GM21528 (cell line): ENCODE results near the gene STAG3.
"Not testable (repeated sequence)": the region's sequence is repeated elsewhere in the genome, so short reads cannot be mapped to it uniquely, and the experiment has no call there.

Source experiments
- ATAC-seq: cut with Tn5 transposase; IDR thresholded peaks from one replicate; pipeline ENCODE4 v1.9.1; 2021; ENCODE audit warnings: mild to moderate bottlenecking, moderate library complexity; ENCODE audit not compliant: unreplicated experiment, low FRiP score

The STAG3 gene, protein sequence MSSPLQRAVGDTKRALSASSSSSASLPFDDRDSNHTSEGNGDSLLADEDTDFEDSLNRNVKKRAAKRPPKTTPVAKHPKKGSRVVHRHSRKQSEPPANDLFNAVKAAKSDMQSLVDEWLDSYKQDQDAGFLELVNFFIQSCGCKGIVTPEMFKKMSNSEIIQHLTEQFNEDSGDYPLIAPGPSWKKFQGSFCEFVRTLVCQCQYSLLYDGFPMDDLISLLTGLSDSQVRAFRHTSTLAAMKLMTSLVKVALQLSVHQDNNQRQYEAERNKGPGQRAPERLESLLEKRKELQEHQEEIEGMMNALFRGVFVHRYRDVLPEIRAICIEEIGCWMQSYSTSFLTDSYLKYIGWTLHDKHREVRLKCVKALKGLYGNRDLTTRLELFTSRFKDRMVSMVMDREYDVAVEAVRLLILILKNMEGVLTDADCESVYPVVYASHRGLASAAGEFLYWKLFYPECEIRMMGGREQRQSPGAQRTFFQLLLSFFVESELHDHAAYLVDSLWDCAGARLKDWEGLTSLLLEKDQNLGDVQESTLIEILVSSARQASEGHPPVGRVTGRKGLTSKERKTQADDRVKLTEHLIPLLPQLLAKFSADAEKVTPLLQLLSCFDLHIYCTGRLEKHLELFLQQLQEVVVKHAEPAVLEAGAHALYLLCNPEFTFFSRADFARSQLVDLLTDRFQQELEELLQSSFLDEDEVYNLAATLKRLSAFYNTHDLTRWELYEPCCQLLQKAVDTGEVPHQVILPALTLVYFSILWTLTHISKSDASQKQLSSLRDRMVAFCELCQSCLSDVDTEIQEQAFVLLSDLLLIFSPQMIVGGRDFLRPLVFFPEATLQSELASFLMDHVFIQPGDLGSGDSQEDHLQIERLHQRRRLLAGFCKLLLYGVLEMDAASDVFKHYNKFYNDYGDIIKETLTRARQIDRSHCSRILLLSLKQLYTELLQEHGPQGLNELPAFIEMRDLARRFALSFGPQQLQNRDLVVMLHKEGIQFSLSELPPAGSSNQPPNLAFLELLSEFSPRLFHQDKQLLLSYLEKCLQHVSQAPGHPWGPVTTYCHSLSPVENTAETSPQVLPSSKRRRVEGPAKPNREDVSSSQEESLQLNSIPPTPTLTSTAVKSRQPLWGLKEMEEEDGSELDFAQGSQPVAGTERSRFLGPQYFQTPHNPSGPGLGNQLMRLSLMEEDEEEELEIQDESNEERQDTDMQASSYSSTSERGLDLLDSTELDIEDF

GRCh38 chr7:100177045-100178001 is at the start of gene STAG3, which contains the start of gene GPC2:
Gene STAG3, plus strand, starts transcription at chr7:100177918. Its CDS starts 2,639 bp downstream, at chr7:100180557.
Gene GPC2, minus strand, starts transcription at chr7:100177381. Its CDS starts 182 bp downstream, at chr7:100177199.
- ATAC-seq = peak; percentile 91

- no peak for ATAC-seq
Observed at GRCh38 chr7:100128637-100128963, 49.1 kb upstream of the STAG3 start.

DNA sequence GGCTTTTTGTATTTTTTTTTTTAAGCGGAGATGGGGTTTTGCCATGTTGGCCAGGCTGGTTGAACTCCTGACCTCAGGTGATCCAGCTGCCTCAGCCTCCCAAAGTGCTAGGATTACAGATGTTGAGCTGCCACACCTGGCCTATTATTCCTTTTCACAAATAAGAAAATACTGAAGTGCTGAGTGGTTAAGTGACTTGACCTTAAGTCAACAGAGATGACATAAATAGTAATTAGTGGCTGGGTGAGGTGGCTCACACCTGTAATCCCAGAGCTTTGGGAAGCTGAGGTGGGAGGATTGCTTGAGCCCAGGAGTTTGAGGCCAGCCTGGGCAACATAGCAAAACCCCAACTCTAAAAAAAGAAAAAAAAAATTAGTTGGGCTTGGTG is 47.5 kb upstream of the STAG3 start:
- not testable (repeated sequence) for ATAC-seq

GRCh38 chr7:100130608-100131453 is 46.9 kb upstream of the STAG3 start:
- ATAC-seq = no peak

DNA sequence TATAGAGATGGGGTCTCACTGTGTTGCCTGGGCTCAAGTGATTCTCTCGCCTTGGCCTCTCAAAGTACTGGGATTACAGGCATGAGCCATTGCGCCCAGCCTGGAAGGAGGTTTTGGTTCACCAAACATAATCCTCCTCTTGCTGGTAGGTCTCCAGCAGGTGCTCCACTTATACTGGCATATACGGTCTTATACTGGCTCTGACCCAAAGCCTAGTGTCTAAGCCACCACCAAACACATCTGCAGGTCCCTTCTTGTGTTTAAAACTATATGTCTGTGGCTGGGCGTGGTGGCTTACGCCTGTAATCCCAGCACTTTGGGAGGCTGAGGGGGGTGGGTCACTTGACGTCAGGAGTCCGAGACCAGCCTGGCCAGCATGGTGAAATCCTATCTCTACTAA is 45.6 kb upstream of the STAG3 start:
- ATAC-seq = no peak

DNA sequence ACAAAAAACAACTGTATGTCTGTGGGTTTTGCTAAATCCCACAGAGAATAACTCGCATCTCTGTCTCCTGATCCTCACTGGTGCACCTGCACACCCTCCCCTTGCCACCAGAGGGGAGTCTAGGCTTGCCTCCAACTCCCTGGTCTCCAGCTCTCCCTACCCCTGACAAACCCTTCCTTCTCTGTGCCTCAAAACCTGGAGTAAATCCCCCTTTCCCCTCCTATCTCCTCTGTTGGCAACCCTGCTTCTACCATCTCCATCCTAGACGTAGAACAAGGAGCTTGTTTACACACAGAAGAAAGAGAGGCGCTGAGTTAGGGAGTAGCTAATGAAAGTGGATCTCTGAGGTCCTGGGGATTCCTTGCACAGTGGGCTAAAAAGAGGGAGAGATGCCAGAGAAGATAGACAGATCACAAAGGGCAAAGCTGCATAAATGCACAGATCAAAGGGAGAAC is 45.0 kb upstream of the STAG3 start:
- no peak for ATAC-seq

DNA sequence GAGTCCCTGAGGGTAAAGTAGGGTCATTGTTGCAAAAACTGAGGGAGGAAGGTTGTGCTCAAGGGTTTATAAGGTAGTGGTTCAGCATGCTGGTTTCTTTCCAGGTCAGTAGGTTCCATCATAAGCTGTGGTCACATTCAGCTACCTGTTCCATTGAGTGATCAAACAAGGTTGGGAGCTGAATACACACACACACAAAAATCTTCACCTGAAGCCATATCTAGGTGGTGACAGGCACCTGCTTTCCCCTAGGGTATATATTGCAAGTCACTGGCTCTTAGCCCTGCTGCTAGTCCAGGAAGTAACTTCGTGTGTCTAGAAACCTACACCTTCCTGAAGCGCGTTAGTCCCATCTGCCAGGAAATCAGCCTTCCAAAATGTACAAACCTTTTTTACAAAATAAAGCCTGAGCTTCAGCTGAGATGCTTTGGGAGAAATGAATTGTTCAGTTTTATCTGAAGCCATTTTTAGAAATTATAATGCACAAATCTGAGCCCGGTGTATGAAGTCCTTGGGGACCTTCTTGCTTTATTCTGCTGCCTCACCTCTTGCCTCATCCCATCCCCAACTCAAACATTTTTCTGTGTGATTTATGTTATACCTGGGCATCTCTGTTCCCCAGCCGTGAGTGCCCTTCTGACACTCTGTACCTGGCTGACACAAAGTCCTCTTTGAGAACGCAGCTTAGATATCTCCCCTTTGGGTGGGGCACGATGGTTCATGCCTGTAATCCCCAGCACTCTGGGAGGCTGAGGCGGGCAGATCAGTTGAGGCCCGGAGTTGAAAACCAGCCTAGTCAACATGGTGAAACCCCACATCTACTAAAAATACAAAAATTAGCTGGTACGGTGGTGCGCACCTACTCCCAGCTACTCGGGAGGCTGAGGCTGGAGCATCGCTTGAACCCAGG is 39.6 kb upstream of the STAG3 start:
- ATAC-seq = no peak

DNA sequence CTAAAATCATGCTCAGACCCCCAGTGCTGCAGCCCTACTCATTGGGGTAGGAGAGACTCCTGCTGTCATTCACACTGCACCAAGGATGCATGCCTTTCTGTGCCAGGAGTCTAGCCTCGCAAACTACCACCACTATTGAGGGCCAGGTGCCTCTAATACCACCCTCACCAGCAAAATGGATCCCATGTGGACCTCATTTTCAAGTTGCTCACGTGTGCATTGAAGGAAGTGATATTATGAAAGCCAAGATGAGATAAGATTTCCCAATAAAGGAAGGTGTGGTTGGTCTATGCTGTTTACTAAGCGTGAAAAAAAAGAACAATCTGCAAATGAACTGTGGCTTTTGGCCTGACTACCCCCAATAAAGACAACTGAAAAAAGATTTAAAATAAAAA is 36.2 kb upstream of the STAG3 start:
- ATAC-seq = no peak

DNA sequence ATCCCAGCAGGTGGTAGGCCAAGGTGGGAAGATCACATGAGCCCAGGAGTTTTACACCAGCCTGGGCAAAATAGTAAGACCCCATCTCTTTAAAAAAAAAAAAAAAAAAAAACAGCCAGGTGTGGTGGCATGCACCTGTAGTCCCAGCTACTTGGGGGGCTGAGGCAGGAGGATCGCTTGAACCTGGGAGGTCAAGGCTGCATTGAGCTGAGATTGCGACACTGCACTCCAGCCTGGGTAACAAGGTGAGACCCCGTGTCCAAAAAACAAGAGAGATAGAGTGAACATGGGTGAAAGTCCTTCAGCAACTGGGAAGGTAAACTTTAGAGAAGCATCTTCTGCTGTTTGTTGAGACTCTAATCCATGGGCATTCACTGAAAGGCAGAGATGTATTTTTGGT is 35.3 kb upstream of the STAG3 start:
- no peak for ATAC-seq

DNA sequence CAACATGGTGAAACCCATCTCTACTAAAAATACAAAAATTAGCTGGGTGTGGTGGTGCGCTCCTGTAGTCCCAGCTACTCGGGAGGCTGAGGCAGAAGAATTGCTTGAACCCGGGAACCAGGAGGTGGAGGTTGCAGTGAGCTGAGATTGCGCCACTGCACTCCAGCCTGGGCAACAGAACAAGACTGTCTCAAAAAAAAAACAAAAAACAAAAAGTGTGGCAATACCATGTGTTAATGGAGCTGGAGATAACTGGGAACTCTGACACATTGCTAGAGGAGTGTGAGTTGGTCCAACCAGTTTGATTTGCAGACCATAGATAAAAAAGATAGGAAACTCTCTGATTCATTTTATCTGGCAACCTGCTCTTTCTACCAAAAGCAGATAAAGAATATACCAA is 31.4 kb upstream of the STAG3 start:
- ATAC-seq = not testable (repeated sequence)

- no peak for ATAC-seq
Observed at GRCh38 chr7:100147278-100147677, 30.4 kb upstream of the STAG3 start.

GRCh38 chr7:100148225-100148558 is 29.5 kb upstream of the STAG3 start:
- no peak for ATAC-seq

DNA sequence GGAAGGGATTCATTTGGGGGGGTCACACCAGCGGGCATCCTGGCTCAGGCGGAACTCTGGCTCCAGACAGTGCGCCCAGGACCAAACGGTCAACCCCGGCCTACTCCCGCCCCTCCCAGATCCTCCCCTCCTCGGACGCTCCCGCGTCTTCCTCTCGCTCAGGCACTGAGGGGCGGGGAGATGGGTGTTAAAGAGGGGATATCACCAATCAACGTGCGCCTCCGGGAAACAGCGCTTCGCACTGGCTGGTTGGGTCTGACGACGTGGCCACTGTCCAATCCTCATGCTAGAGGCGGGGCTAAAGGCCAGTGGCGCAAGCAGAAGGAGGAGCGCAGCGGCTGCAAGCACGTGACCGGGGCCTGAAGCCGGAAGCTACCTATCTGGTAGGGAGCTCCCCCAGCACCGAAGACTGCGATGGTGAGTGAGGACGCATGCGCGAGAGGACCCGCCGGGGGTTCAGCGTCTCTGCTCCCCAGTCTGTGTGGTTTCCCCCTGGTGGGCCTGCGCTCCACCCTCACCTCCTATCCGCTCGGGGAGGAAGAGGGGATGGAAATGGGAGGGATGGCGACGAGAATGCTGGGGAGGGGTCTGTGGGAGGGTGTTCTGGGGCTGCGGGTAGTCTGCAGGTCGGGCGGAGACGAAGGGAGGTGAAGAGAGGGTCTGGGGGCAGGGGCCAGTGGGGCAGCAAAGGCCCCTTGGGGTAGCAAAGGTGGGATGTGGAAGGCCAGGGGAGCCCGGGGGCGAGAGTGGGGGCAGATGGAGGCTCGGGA is 29.0 kb upstream of the STAG3 start, which contains the start of gene LAMTOR4:
Gene LAMTOR4, plus strand, starts transcription at position 360 of the 770 bp plus-strand sequence. Its CDS starts 55 bp downstream, at position 415.
- ATAC-seq = peak; percentile 98

GRCh38 chr7:100152404-100152803 is 25.3 kb upstream of the STAG3 start:
- no peak for ATAC-seq

- ATAC-seq = no peak
Observed at GRCh38 chr7:100152937-100153666, 24.6 kb upstream of the STAG3 start.
